Nephron (organoid): ENCODE results near the gene USP36.

Experiments used
- H3K27ac Mint-ChIP-seq, 3 experiments: 2 replicates each; pipeline ENCODE4 v1.8.0; 2020; ENCODE audit warnings: mixed read lengths in 3 of 3, mild to moderate bottlenecking in 2 of 3, moderate library complexity in 1 of 3
- H3K27me3 Mint-ChIP-seq: 2 replicates; pipeline ENCODE4 v1.8.0; 2021; ENCODE audit warnings: low read depth, mild to moderate bottlenecking, moderate library complexity, mixed read lengths
- H3K36me3 Mint-ChIP-seq: 2 replicates; pipeline ENCODE4 v1.8.0; 2020; ENCODE audit warnings: low read depth, mixed read lengths
- H3K4me1 Mint-ChIP-seq: 2 replicates; pipeline ENCODE4 v1.8.0; 2020; ENCODE audit warnings: mixed read lengths
- H3K4me3 Mint-ChIP-seq, 3 experiments: 2 replicates each; pipeline ENCODE4 v1.8.0; 2020; ENCODE audit warnings: mild to moderate bottlenecking in 3 of 3, mixed read lengths in 3 of 3, moderate library complexity in 2 of 3
- H3K9me3 Mint-ChIP-seq: 2 replicates; pipeline ENCODE4 v1.8.0; 2020; ENCODE audit warnings: mixed read lengths
- CTCF ChIP-seq, 3 experiments: fragments of 200-600 bp; sonication (generic); IDR thresholded peaks; one replicate each; pipeline ENCODE4 v1.5.0; 2021; ENCODE audit warnings: antibody characterized with exemption in 3 of 3; ENCODE audit not compliant: unreplicated experiment in 3 of 3

USP36 gene

GRCh38 chr17:78808163-78808562 is 32.5 kb downstream of the USP36 start:
- Mint-ChIP-seq H3K4me3 (no peak overlapping the region), H3K36me3 (peaks cover 65% of the 10 kb centered on the region), H3K9me3 (no peaks in the 10 kb centered on the region), H3K27me3 (no peaks in the 10 kb centered on the region), H3K27ac (no peak overlapping the region), H3K4me1 (no peaks in the 10 kb centered on the region)
- no peak for TF ChIP-seq CTCF (IDR thresholded peaks at IDR 0.05; ENCODE audit: unreplicated experiment in 3 of 3)

GRCh38 chr17:78806451-78806850 is 34.2 kb downstream of the USP36 start:
- Mint-ChIP-seq H3K27me3 (no peaks in the 10 kb centered on the region), H3K4me1 (no peaks in the 10 kb centered on the region), H3K9me3 (no peaks in the 10 kb centered on the region), H3K27ac (no peak overlapping the region), H3K4me3 (no peak overlapping the region), H3K36me3 (peaks cover 61% of the 10 kb centered on the region)
- no peak for TF ChIP-seq CTCF (IDR thresholded peaks at IDR 0.05; ENCODE audit: unreplicated experiment in 3 of 3)

GRCh38 chr17:78805301-78805700 is 35.3 kb downstream of the USP36 start:
- Mint-ChIP-seq H3K9me3 (no peaks in the 10 kb centered on the region), H3K36me3 (peaks cover 52% of the 10 kb centered on the region), H3K4me3 (no peak overlapping the region), H3K27me3 (no peaks in the 10 kb centered on the region), H3K27ac (no peak overlapping the region), H3K4me1 (no peaks in the 10 kb centered on the region)
- no peak for TF ChIP-seq CTCF (IDR thresholded peaks at IDR 0.05; ENCODE audit: unreplicated experiment in 3 of 3)

GRCh38 chr17:78804777-78805176 is 35.8 kb downstream of the USP36 start:
- Mint-ChIP-seq H3K27ac (no peak overlapping the region), H3K4me1 (no peaks in the 10 kb centered on the region), H3K9me3 (no peaks in the 10 kb centered on the region), H3K36me3 (peaks cover 51% of the 10 kb centered on the region), H3K27me3 (no peaks in the 10 kb centered on the region), H3K4me3 (no peak overlapping the region)
- no peak for TF ChIP-seq CTCF (IDR thresholded peaks at IDR 0.05; ENCODE audit: unreplicated experiment in 3 of 3)

GRCh38 chr17:78803186-78803845 is 37.3 kb downstream of the USP36 start:
- peaks cover 9% of the 10 kb centered on the region for H3K4me1 Mint-ChIP-seq

More at GRCh38 chr17:78803186-78803845, 37.3 kb downstream of the USP36 start:
- Mint-ChIP-seq H3K27ac (no peak overlapping the region), H3K4me3 (no peak overlapping the region), H3K9me3 (no peaks in the 10 kb centered on the region), H3K27me3 (no peaks in the 10 kb centered on the region), H3K36me3 (peaks cover 54% of the 10 kb centered on the region)
- no peak for TF ChIP-seq CTCF (IDR thresholded peaks at IDR 0.05; ENCODE audit: unreplicated experiment in 3 of 3)
